ENCODE data around the gene OR3A2.
"Not testable (repeated sequence)": the region's sequence is repeated elsewhere in the genome, so short reads cannot be mapped to it uniquely, and the experiment has no call there.

OR3A2 gene

DNA sequence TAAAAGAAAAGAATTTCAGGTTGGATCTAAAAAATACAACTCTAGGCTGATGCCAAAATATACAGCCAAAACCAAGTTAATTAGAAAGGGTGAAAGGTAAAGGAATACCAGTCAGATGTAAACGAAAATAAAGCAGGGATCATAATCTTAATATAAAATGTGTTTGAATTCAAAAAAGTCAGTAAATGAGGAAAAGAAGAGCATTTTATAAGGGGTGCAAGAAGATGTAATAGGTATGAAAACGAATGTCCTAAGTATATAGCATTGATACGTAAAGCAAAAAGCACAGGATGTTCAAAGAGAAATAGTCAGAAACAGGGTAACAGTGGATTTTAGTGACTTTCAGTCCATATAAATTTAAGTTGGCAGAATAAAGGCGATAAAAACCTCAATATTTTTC is 90.5 kb downstream of the OR3A2 start:
- no peak for DNase-seq (ENCODE audit: low read depth, low spot score)
- no peak overlapping the region for H3K27ac ChIP-seq

- not testable (repeated sequence) for H3K27ac ChIP-seq; DNase-seq (ENCODE audit: low read depth, low spot score)
Measured at GRCh38 chr17:3293548-3293947, 92.6 kb downstream of the OR3A2 start.

- no peak for DNase-seq (ENCODE audit: low read depth, low spot score)
- H3K27ac ChIP-seq: no peak overlapping the region
Measured at GRCh38 chr17:3282901-3283300, 103.2 kb downstream of the OR3A2 start.

DNA sequence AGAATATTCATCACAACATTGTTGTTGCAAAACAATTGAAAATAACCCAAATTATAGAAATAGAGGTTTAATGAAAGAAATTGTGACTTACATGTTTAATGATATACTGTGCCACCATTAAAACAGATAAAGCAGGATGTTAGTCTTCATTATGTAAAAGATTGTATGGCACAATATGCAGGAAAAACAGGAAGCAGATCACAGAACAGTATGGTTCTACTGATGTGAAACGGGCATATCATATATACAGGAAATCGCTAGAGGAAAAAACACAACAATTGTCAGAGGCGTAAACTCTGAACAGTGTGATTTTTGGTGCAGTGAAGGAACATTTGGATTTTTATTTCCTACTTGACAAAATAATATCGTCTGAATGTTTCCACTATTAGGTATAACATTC is 110.0 kb downstream of the OR3A2 start:
- no peak for DNase-seq (ENCODE audit: low read depth, low spot score)
- H3K27ac ChIP-seq: no peak overlapping the region

DNA sequence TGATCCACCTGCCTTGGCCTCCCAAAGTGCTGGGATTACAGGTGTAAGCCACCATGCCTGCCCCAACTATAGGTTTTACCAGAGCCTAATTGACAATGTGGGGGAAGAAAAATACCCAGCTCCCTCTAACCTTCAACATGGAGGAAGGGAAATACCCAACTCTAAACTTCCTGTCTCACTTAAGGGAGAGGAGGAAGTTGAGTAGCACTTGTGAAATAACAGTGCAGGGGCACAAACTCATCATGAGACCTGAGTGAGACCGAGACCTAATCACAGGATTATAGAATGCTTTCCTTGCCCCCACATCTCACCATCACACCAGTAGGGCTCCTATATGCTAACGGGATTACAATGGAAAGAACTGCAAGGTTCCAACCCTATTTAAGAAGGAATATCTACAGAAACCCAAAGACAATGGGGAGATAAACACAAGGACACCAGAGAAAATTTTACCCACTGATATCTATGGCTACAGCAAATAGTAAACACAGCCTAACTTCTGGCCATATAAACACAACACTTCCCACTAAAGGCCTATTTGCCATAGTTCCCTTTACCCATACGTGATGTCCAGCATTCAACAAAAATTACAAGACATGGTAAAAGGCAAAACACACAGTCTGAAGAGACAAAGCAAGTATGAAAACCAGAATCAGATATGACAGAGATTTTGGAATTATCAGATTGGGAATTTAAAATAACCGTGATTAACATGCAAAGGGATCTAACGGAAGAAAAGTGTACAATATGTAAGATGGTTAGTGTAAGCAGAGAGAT is 114.8 kb downstream of the OR3A2 start:
- H3K27ac ChIP-seq: no peak overlapping the region
- no peak for DNase-seq (ENCODE audit: low read depth, low spot score)

DNA sequence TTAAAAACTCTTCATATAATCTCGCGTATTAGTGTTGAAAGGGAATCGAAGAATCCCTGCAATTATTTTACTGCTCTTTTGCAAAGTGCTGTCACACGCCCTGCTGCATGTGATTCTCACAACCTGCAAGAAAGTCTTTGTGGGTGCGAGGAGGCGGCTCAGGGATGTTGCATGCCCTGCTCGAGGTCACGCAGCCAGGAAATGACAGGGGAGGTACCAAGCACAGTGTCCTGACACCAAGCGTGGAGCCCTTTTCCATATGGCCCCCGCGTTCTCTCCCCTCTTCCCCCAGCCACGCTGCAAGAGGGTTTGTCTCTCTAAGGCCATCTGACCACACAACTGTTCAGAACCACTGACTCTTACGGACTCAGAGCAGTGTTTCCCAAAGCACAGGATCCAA is 125.5 kb downstream of the OR3A2 start:
- no peak for DNase-seq (ENCODE audit: low read depth, low spot score)
- no peak overlapping the region for H3K27ac ChIP-seq

- H3K27ac ChIP-seq: no peak overlapping the region
- DNase-seq (ENCODE audit: low read depth, low spot score): no peak
Measured at GRCh38 chr17:3260163-3260562, 125.9 kb downstream of the OR3A2 start.

GRCh38 chr17:3256575-3256974 is 129.5 kb downstream of the OR3A2 start:
- no peak overlapping the region for H3K27ac ChIP-seq
- DNase-seq (ENCODE audit: low read depth, low spot score): no peak

DNA sequence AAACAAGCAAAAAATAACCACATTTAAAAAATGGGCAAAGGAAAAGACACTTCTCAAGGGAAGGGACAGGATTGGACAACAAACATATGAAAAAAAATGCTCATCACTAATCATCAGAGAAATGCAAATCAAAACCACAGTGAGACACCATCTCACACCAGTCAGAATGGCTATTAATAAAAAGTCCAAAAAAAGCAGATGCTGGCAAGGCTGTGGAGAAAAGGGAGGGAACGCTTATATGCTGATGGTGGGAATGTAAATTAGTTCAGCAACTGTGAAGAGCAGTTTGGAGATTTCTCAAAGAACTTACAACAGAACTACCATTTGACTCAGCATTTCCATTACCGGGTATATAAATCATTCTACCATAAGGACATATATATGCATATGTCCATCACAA is 137.1 kb downstream of the OR3A2 start:
- H3K27ac ChIP-seq; DNase-seq (ENCODE audit: low read depth, low spot score): not testable (repeated sequence)

GRCh38 chr17:3244841-3245240 is 141.3 kb downstream of the OR3A2 start:
- not testable (repeated sequence) for DNase-seq (ENCODE audit: low read depth, low spot score); H3K27ac ChIP-seq

- DNase-seq (ENCODE audit: low read depth, low spot score); H3K27ac ChIP-seq: not testable (repeated sequence)
Measured at GRCh38 chr17:3241044-3241443, 145.1 kb downstream of the OR3A2 start.

DNA sequence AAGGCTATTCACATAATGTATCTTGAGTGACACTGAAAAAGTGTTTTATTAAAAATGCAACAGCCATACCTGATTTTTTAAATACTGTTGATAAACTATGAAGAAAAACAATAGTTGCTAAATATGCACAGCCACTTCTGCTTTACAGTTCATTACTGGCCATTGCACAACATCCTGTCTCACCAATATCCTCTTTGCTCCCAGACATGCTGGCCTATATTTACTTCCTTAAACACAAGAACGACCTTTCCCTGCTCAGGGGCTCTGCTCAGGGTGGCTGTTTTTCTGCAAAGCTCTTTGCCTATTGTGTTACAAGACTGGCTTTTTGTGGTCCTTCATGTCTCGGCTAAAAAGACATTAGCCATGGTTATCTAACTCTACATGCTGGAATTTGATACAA is 147.4 kb downstream of the OR3A2 start:
- not testable (repeated sequence) for DNase-seq (ENCODE audit: low read depth, low spot score); H3K27ac ChIP-seq

GRCh38 chr17:3232300-3232699 is 153.8 kb downstream of the OR3A2 start:
- not testable (repeated sequence) for H3K27ac ChIP-seq; DNase-seq (ENCODE audit: low read depth, low spot score)

Measured in epithelial cell of prostate (primary cell).